Measurements from ENCODE around the gene CA11. TPM values are rescaled to one million over a fixed set of nuclear protein-coding genes. Genes with fewer than 3 reads are reported as not detected.
A peak's percentile ranks its signal among the peaks of the same experiment; 100 is the strongest.
"Not testable (repeated sequence)": the region's sequence is repeated elsewhere in the genome, so short reads cannot be mapped to it uniquely, and the experiment has no call there.

Gene CA11
- total RNA-seq, 1 donor from 2014 or later: 3.7 TPM

DNA sequence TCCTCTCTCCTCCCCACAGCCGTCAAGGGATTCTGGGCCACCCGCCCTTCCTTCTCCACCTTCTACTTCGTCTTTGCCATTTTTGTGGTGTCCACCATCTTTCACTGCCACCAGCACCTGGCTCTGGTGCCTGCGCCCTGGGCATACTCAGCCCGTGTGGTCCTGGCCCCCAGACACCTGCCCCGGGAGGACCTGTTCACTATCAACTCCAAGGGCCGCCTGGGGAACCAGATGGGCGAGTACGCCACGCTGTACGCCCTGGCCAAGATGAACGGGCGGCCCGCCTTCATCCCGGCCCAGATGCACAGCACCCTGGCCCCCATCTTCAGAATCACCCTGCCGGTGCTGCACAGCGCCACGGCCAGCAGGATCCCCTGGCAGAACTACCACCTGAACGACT is 34.0 kb upstream of the CA11 start:
- H3K9me3 ChIP-seq (ENCODE audit: control insufficient read depth in 3 of 3, low read length in 3 of 3); H3K27ac ChIP-seq (ENCODE audit: low read depth, low read length); H3K9ac ChIP-seq (ENCODE audit: low read depth in 1 of 3, low read length in 3 of 3); H3K4me3 ChIP-seq (ENCODE audit: low read length in 3 of 3); H3K36me3 ChIP-seq (ENCODE audit: control insufficient read depth in 3 of 3, insufficient read depth in 3 of 3, low read length in 3 of 3); H3K27me3 ChIP-seq (ENCODE audit: control insufficient read depth in 3 of 3, insufficient read depth in 3 of 3, low read length in 3 of 3): not testable (repeated sequence)
- peaks cover 8 to 14% (median 12%) of the 10 kb centered on the region in 3 donors for H3K4me1 ChIP-seq (ENCODE audit: control insufficient read depth in 3 of 3, insufficient read depth in 3 of 3, low read length in 3 of 3)

DNA sequence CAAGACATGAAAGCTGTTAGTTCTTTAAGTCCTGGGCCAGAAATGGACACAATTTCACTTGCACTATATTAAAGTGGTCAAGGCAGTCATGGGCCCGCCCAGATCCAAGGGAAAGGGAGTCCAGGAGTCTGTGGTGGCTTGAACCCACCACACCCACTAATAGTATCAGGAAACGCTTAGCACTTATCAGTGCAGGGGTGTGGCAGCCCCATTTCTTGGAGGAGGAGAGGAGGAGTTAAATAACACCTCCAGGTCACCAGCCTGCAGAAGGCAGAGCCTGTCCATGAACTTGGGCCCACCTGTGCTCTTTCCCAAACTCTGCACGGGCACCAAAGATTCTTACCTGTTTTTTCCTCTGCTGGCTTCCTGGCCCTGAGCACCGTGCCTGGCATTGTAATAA is 32.2 kb upstream of the CA11 start:
- Histone ChIP-seq H3K4me1 (ENCODE audit: control insufficient read depth in 3 of 3, insufficient read depth in 3 of 3, low read length in 3 of 3) (peaks cover 10 to 18% (median 10%) of the 10 kb centered on the region in 3 donors), H3K27ac (ENCODE audit: low read depth, low read length) (no peak overlapping the region), H3K9ac (ENCODE audit: low read depth in 1 of 3, low read length in 3 of 3) (no peak overlapping the region), H3K9me3 (ENCODE audit: control insufficient read depth in 3 of 3, low read length in 3 of 3) (no peaks in the 10 kb centered on the region), H3K4me3 (ENCODE audit: low read length in 3 of 3) (no peak overlapping the region), H3K27me3 (ENCODE audit: control insufficient read depth in 3 of 3, insufficient read depth in 3 of 3, low read length in 3 of 3) (no peaks in the 10 kb centered on the region), H3K36me3 (ENCODE audit: control insufficient read depth in 3 of 3, insufficient read depth in 3 of 3, low read length in 3 of 3) (no peaks in the 10 kb centered on the region)

DNA sequence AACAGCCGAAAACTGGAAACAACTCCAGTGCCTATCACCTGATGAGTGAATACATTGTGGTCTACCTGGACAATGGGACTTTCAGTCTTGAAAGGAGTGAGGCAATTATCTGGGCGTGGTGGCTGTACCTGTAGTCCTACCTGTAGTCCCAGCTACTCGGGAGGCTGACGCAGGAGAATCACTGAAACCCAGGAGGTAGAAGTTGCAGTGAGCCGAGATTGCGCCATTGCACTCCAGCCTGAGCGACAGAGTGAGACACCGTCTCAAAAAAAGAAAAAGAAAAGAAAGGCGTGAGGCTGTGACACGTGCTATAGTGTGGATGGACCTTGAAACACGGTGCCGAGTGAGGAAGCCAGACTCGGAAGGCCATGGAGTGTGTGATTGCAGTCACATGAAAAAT is 30.9 kb upstream of the CA11 start:
- Histone ChIP-seq H3K36me3 (ENCODE audit: control insufficient read depth in 3 of 3, insufficient read depth in 3 of 3, low read length in 3 of 3) (no peaks in the 10 kb centered on the region), H3K4me3 (ENCODE audit: low read length in 3 of 3) (no peak overlapping the region), H3K27ac (ENCODE audit: low read depth, low read length) (no peak overlapping the region), H3K27me3 (ENCODE audit: control insufficient read depth in 3 of 3, insufficient read depth in 3 of 3, low read length in 3 of 3) (no peaks in the 10 kb centered on the region), H3K4me1 (ENCODE audit: control insufficient read depth in 3 of 3, insufficient read depth in 3 of 3, low read length in 3 of 3) (peaks cover 10 to 18% (median 10%) of the 10 kb centered on the region in 3 donors), H3K9me3 (ENCODE audit: control insufficient read depth in 3 of 3, low read length in 3 of 3) (no peaks in the 10 kb centered on the region), H3K9ac (ENCODE audit: low read depth in 1 of 3, low read length in 3 of 3) (no peak overlapping the region)

DNA sequence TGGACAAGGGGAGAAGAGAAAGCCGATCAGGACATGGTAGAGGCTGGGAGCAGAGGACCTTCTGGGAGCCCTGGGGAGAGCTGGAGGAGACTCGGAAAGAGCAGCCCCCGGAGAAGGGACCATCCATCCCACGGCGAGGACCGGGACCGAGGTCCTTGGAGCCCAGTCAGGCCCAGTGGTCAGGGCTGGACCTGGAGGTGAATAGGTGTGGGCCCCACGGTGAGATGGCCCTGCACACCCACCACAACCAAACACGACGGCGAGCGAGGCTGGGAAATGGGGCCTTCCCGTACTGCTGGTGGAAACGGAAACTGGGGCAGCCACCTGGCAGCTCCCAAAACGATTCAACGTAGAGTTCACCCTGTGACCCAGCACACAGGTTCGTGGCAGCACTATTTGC is 30.5 kb upstream of the CA11 start:
- no peaks in the 10 kb centered on the region for H3K36me3 ChIP-seq (ENCODE audit: control insufficient read depth in 3 of 3, insufficient read depth in 3 of 3, low read length in 3 of 3)
- no peaks in the 10 kb centered on the region for H3K9me3 ChIP-seq (ENCODE audit: control insufficient read depth in 3 of 3, low read length in 3 of 3)
- peaks cover 10 to 18% (median 10%) of the 10 kb centered on the region in 3 donors for H3K4me1 ChIP-seq (ENCODE audit: control insufficient read depth in 3 of 3, insufficient read depth in 3 of 3, low read length in 3 of 3)
- H3K4me3 ChIP-seq (ENCODE audit: low read length in 3 of 3): no peak overlapping the region
- no peaks in the 10 kb centered on the region for H3K27me3 ChIP-seq (ENCODE audit: control insufficient read depth in 3 of 3, insufficient read depth in 3 of 3, low read length in 3 of 3)
- no peak overlapping the region for H3K27ac ChIP-seq (ENCODE audit: low read depth, low read length)
- no peak overlapping the region for H3K9ac ChIP-seq (ENCODE audit: low read depth in 1 of 3, low read length in 3 of 3)

DNA sequence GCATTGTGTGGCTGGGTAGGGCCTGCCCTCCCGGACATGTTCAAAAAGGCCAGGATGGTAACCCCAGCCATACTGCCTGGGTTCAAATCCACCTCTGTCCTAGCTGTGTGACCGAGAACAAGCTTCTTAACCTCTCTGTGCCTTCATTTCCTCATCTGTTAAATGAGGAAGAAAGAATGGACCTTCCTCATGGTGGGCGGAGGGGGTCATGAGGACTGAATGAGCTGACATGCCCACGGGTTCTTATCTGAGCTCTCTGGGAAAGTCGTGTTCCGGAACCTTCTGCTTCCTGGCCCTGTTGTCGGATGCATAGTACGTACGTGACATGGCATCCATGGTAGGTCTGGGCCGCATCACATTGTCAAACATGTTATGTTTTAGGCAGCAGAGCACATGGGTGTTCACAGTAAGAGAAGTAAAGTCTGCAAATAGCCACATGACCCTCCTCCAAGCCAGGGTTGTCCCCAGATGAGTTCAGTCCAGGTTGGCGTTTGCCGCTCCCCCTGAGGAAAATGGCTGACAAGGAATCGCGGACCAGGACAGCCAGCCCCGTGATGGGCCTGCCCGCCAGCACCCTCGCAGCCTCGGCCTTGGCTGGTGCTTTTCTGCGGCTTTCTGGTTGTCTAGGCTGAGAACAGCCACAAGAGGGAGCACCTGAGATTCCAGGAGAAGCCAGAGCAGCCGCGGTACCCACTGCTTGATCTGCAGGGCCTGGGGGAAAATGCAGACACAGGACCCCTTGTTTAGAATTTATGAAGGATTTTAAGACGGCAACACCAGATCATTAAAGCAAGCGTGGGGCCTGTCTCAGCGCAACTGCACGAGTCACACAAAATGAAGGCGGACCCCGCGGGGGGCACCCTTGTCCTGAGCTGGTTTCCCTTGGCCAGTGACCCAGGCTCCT is 29.2 kb upstream of the CA11 start:
- Histone ChIP-seq H3K27ac (ENCODE audit: low read depth, low read length) (no peak overlapping the region), H3K9ac (ENCODE audit: low read depth in 1 of 3, low read length in 3 of 3) (peak overlapping the region; percentile 33 to 68 (median 38)), H3K4me3 (ENCODE audit: low read length in 3 of 3) (peak overlapping the region in 2 of 3 donors; percentile 27 to 52), H3K27me3 (ENCODE audit: control insufficient read depth in 3 of 3, insufficient read depth in 3 of 3, low read length in 3 of 3) (no peaks in the 10 kb centered on the region), H3K4me1 (ENCODE audit: control insufficient read depth in 3 of 3, insufficient read depth in 3 of 3, low read length in 3 of 3) (peaks cover 10 to 11% (median 10%) of the 10 kb centered on the region in 3 donors), H3K36me3 (ENCODE audit: control insufficient read depth in 3 of 3, insufficient read depth in 3 of 3, low read length in 3 of 3) (no peaks in the 10 kb centered on the region), H3K9me3 (ENCODE audit: control insufficient read depth in 3 of 3, low read length in 3 of 3) (no peaks in the 10 kb centered on the region)

DNA sequence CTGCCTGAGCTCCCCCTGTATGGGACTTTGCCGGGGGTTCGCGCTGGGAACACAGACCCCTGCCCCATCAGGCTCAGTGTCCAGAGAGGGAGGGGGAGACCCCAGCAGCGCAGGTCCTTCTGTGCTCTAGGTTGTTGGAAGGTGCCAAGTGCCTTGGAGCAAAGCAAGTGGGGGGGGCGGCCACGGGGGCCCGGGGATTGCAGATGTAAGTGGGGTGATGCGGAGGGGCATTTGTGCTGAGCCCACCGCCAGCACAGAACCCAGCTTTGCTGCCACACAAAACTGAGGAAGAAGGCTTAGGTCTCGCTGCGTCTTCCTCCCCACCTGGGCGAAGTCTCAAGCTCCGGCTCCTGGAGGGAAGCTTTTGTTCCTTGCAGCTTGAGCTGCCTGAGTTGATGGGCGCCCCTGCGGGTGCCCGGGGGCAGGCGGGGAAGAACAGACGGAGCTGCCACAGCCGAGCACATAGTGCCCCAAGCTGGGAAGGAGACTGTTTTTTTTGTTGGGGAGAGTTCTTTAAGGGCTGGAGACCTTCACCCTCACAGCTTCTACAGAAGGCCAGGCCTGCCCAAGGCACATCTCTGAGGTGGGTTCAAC is 28.3 kb upstream of the CA11 start:
- Histone ChIP-seq H3K27me3 (ENCODE audit: control insufficient read depth in 3 of 3, insufficient read depth in 3 of 3, low read length in 3 of 3) (no peaks in the 10 kb centered on the region), H3K27ac (ENCODE audit: low read depth, low read length) (no peak overlapping the region), H3K36me3 (ENCODE audit: control insufficient read depth in 3 of 3, insufficient read depth in 3 of 3, low read length in 3 of 3) (no peaks in the 10 kb centered on the region), H3K4me3 (ENCODE audit: low read length in 3 of 3) (no peak overlapping the region), H3K4me1 (ENCODE audit: control insufficient read depth in 3 of 3, insufficient read depth in 3 of 3, low read length in 3 of 3) (peaks cover 10 to 11% (median 10%) of the 10 kb centered on the region in 3 donors), H3K9ac (ENCODE audit: low read depth in 1 of 3, low read length in 3 of 3) (peak overlapping the region in 1 of 3 donors; percentile 68), H3K9me3 (ENCODE audit: control insufficient read depth in 3 of 3, low read length in 3 of 3) (no peaks in the 10 kb centered on the region)

DNA sequence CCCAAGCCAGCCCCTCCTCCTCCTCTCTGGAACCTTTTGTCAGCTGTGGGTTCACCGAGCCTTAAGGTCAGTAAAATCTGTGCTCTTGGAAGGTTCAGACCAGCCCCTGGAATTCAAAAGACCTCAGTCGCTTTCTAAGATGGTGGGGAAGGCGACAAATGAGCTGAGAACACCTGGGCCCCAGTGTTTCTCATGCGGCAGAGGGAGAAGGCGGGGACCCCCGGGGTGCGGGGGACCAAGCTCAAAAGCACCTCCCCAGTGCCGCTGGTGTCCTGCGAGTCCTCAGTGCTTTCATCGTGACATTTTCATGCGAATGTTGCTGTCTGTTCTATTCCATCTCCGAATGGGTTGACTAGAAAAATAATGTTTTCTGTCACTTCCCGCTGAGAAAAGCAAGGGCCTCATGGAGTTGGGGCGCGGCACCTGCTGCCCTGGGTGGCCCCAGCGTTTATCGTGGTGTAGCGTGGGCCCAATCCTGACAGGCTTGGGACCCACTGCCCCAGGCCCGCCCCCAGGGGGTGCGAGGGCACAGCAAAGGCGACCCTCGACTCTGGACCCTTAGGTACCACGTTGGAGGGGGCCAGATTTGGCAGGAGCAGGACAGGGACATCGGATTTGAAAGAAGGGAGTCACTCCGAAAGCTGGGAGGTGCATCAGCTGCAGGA is 27.6 kb upstream of the CA11 start:
- no peaks in the 10 kb centered on the region for H3K9me3 ChIP-seq (ENCODE audit: control insufficient read depth in 3 of 3, low read length in 3 of 3)
- H3K4me1 ChIP-seq (ENCODE audit: control insufficient read depth in 3 of 3, insufficient read depth in 3 of 3, low read length in 3 of 3): peaks cover 10 to 11% (median 10%) of the 10 kb centered on the region in 3 donors
- H3K9ac ChIP-seq (ENCODE audit: low read depth in 1 of 3, low read length in 3 of 3): no peak overlapping the region
- H3K4me3 ChIP-seq (ENCODE audit: low read length in 3 of 3): no peak overlapping the region
- no peak overlapping the region for H3K27ac ChIP-seq (ENCODE audit: low read depth, low read length)
- H3K27me3 ChIP-seq (ENCODE audit: control insufficient read depth in 3 of 3, insufficient read depth in 3 of 3, low read length in 3 of 3): no peaks in the 10 kb centered on the region
- H3K36me3 ChIP-seq (ENCODE audit: control insufficient read depth in 3 of 3, insufficient read depth in 3 of 3, low read length in 3 of 3): no peaks in the 10 kb centered on the region

DNA sequence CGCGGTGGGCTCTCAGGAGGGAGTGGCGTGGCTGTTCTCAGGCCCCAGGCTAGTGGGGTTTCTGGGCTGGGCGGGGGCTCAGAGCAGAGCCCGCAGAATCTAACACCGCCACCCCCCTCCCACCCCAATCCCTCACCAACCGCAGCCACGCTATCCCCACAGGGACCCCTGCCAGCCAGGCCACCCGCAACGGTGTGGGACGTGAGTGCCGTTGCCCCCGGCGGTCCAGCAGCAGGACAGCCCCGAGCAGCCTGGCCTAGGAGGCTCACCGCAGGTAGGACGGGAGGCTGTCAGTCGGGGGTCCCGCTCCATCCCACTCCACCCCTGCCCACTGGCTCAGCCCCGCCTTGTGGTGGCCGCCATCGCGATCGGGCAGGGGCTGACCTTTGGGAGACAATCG is 27.0 kb upstream of the CA11 start, which contains the start of gene NTN5:
TSS of gene NTN5 (minus strand) at position 24 of the 400 bp plus-strand sequence. CDS start 2,031 bp downstream, outside the sequence.
- H3K27ac ChIP-seq (ENCODE audit: low read depth, low read length): no peak within 1 kb of the TSS
- H3K4me3 ChIP-seq (ENCODE audit: low read length in 3 of 3): no peak within 1 kb of the TSS
- H3K9ac ChIP-seq (ENCODE audit: low read depth in 1 of 3, low read length in 3 of 3): no peak within 1 kb of the TSS
- no peaks in the 10 kb centered on the region for H3K9me3 ChIP-seq (ENCODE audit: control insufficient read depth in 3 of 3, low read length in 3 of 3)
- H3K36me3 ChIP-seq (ENCODE audit: control insufficient read depth in 3 of 3, insufficient read depth in 3 of 3, low read length in 3 of 3): no peaks in the 10 kb centered on the region
- H3K27me3 ChIP-seq (ENCODE audit: control insufficient read depth in 3 of 3, insufficient read depth in 3 of 3, low read length in 3 of 3): no peaks in the 10 kb centered on the region
- peaks cover 10 to 11% (median 10%) of the 10 kb centered on the region in 3 donors for H3K4me1 ChIP-seq (ENCODE audit: control insufficient read depth in 3 of 3, insufficient read depth in 3 of 3, low read length in 3 of 3)

DNA sequence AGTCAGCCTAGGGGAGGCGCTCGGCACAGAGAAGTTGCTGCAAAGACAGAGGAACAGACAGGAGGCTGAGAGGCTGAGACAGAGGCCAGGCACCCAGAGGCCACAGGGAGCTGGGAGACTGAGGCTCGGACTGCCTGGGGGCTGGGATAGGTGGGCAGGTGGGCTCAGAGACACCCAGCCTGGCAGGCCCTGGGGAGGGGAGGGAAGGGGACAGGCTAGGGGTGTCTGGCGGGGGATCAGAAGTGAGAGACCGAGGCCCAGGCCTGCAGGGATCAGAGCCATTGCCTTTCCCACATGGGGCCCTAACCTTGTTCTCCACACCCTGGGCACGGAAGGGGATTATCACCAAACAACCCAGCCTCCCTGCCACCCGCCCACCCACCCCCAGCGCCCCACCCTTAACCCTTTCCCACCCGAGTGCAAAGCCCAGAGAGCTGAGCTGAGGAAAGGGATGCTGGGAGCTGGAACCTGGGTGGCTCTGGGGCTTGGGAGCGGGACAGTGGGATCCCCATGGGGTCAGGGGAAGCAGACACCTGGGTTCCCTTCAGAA is 25.5 kb upstream of the CA11 start:
- H3K27ac ChIP-seq (ENCODE audit: low read depth, low read length): no peak overlapping the region
- no peaks in the 10 kb centered on the region for H3K27me3 ChIP-seq (ENCODE audit: control insufficient read depth in 3 of 3, insufficient read depth in 3 of 3, low read length in 3 of 3)
- no peak overlapping the region for H3K4me3 ChIP-seq (ENCODE audit: low read length in 3 of 3)
- peaks cover 10 to 11% (median 10%) of the 10 kb centered on the region in 3 donors for H3K4me1 ChIP-seq (ENCODE audit: control insufficient read depth in 3 of 3, insufficient read depth in 3 of 3, low read length in 3 of 3)
- H3K9me3 ChIP-seq (ENCODE audit: control insufficient read depth in 3 of 3, low read length in 3 of 3): no peaks in the 10 kb centered on the region
- H3K9ac ChIP-seq (ENCODE audit: low read depth in 1 of 3, low read length in 3 of 3): no peak overlapping the region
- no peaks in the 10 kb centered on the region for H3K36me3 ChIP-seq (ENCODE audit: control insufficient read depth in 3 of 3, insufficient read depth in 3 of 3, low read length in 3 of 3)

All from skeletal muscle tissue (tissue), 4 donors.